Endothelial cell of umbilical vein (primary cell): ENCODE measurements around the gene RPRD1A. TPM values are rescaled to one million over a fixed set of nuclear protein-coding genes. Genes with fewer than 3 reads are reported as not detected.

ENCODE experiments used
- BruUV-seq: library from RNA; stranded (reverse); fragments of 400-500 nt; replicated peaks from 2 replicates; lab custom pipeline; 2021; lab: Mats Ljungman, UMichigan
- CTCF ChIA-PET: fragments of 300-600, 350-600 bp; sonication (Branson Sonifier 250); formaldehyde crosslinking; loops from one replicate; lab custom pipeline; 2021; ENCODE audit warnings: antibody characterized with exemption, inconsistent platforms; lab: Charles Lee
- POLR2A ChIA-PET: fragments of 300-600, 350-600 bp; sonication (Branson Sonifier 250); formaldehyde crosslinking; loops from one replicate; lab custom pipeline; 2021; ENCODE audit warnings: antibody characterized with exemption, inconsistent platforms; lab: Charles Lee
- DNase-seq: peaks from one replicate; pipeline ENCODE4 v3.0.0-alpha.2; 2011; ENCODE audit warnings: low read depth, low spot score
- FAIRE-seq: peaks from 2 replicates; lab custom pipeline; 2011; peaks lifted over from hg19 to GRCh38; lab: Jason Lieb, UNC
- H2AFZ ChIP-seq: 2 replicates; pipeline ENCODE4 v1.6.0; 2012; ENCODE audit warnings: low read depth, low read length, control low read depth, inconsistent platforms
- H3K27ac ChIP-seq: 2 replicates; pipeline ENCODE4 v1.5.1; 2011; ENCODE audit warnings: low read depth, mild to moderate bottlenecking, control low read depth, low read length, moderate library complexity; ENCODE audit not compliant: insufficient read depth
- H3K27me3 ChIP-seq, 2 experiments: 2 replicates each; pipeline versions ENCODE4 v1.6.0 to v1.6.1; 2011; ENCODE audit warnings: low read length in 2 of 2, mixed read lengths in 1 of 2; ENCODE audit not compliant: control insufficient read depth in 2 of 2, insufficient read depth in 2 of 2
- H3K36me3 ChIP-seq, 2 experiments: 2 replicates in 1 of 2; 3 replicates in 1 of 2; pipeline ENCODE4 v1.5.1; 2011; ENCODE audit warnings: low read length in 2 of 2, mild to moderate bottlenecking in 1 of 2, moderate library complexity in 1 of 2; ENCODE audit not compliant: control insufficient read depth in 2 of 2, insufficient read depth in 2 of 2; ENCODE audit errors: extremely low read depth in 1 of 2
- H3K4me1 ChIP-seq: 3 replicates; pipeline ENCODE4 v1.5.1; 2011; ENCODE audit warnings: mild to moderate bottlenecking, low read length; ENCODE audit not compliant: control insufficient read depth, insufficient read depth; ENCODE audit errors: extremely low read depth
- H3K4me2 ChIP-seq: 2 replicates; pipeline ENCODE4 v1.6.1; 2011; ENCODE audit warnings: low read length, control low read depth, mixed read lengths; ENCODE audit not compliant: insufficient read depth
- H3K4me3 ChIP-seq, 3 experiments: fragments of 200-600 bp in 1 of 3; sonication (generic), shearing (Covaris generic) in 1 of 3; replicated peaks in 1 of 3; 2 replicates each; pipeline ENCODE4 v1.5.1; 2011 to 2016; ENCODE audit warnings: control low read depth in 3 of 3, low read length in 3 of 3, mild to moderate bottlenecking in 2 of 3, inconsistent platforms in 1 of 3, low read depth in 1 of 3, moderate library complexity in 1 of 3; ENCODE audit not compliant: insufficient read depth in 1 of 3
- H3K79me2 ChIP-seq: 2 replicates; pipeline ENCODE4 v1.6.0; 2012; ENCODE audit warnings: low read length, inconsistent platforms; ENCODE audit not compliant: control insufficient read depth, insufficient read depth
- H3K9ac ChIP-seq: replicated peaks from 2 replicates; pipeline ENCODE3; 2011; ENCODE audit warnings: low read length, control low read depth; ENCODE audit not compliant: insufficient read depth; ENCODE audit errors: extremely low read depth
- H3K9me1 ChIP-seq: replicated peaks from 3 replicates; pipeline ENCODE4 v1.6.0; 2011; ENCODE audit warnings: mild to moderate bottlenecking, low read length; ENCODE audit not compliant: control insufficient read depth, insufficient read depth; ENCODE audit errors: extremely low read depth
- H3K9me3 ChIP-seq: replicated peaks from 2 replicates; pipeline ENCODE4 v1.5.1; 2012; ENCODE audit warnings: low read length, inconsistent platforms; ENCODE audit not compliant: control insufficient read depth, insufficient read depth
- H4K20me1 ChIP-seq: replicated peaks from 2 replicates; pipeline ENCODE3; 2011; ENCODE audit warnings: mild to moderate bottlenecking, low read length; ENCODE audit not compliant: control insufficient read depth, insufficient read depth; ENCODE audit errors: extremely low read depth
- CTCF ChIP-seq, 2 donors: IDR thresholded peaks; 1 replicate in 1 of 2; 2 replicates in 1 of 2; pipeline ENCODE4 v1.5.1; 2011; ENCODE audit warnings: low read length in 2 of 2, mild to moderate bottlenecking in 2 of 2, moderate library complexity in 2 of 2, control low read depth in 1 of 2, inconsistent platforms in 1 of 2, low read depth in 1 of 2; ENCODE audit not compliant: insufficient read depth in 1 of 2; ENCODE audit errors: extremely low read depth in 1 of 2
- EZH2 ChIP-seq: IDR thresholded peaks from 2 replicates; pipeline ENCODE4 v1.6.1; 2012; ENCODE audit warnings: borderline replicate concordance, low read depth, mild to moderate bottlenecking, moderate library complexity, low read length, inconsistent platforms; ENCODE audit not compliant: severe bottlenecking
- FOS ChIP-seq: IDR thresholded peaks from 2 replicates; pipeline ENCODE4 v1.6.1; 2011; ENCODE audit warnings: mild to moderate bottlenecking, low read length, moderate library complexity, borderline replicate concordance; ENCODE audit not compliant: insufficient read depth
- GATA2 ChIP-seq: IDR thresholded peaks from 2 replicates; pipeline ENCODE4 v1.7.0; 2011; ENCODE audit warnings: low read depth, mild to moderate bottlenecking, moderate library complexity, mixed read lengths, low read length; ENCODE audit not compliant: insufficient read length, insufficient read depth
- JUN ChIP-seq: IDR thresholded peaks from 2 replicates; pipeline ENCODE4 v1.6.1; 2011; ENCODE audit warnings: borderline replicate concordance, low read depth; ENCODE audit not compliant: insufficient read length, insufficient read depth
- MAX ChIP-seq: IDR thresholded peaks from 2 replicates; pipeline ENCODE4 v1.6.1; 2011; ENCODE audit not compliant: insufficient read depth, insufficient read length
- MYC ChIP-seq: IDR thresholded peaks from one replicate; pipeline ENCODE4 v1.6.1; 2011; ENCODE audit warnings: mild to moderate bottlenecking, low read depth, low read length
- POLR2A ChIP-seq: IDR thresholded peaks from 2 replicates; pipeline ENCODE4 v1.6.1; 2012; ENCODE audit warnings: low read depth, mild to moderate bottlenecking, control low read depth, low read length
- POLR2AphosphoS5 ChIP-seq: IDR thresholded peaks from 2 replicates; pipeline ENCODE4 v1.6.1; 2012; ENCODE audit warnings: low read depth, mild to moderate bottlenecking, control low read depth, low read length, moderate library complexity; ENCODE audit not compliant: insufficient read depth
- dilution Hi-C: fragments of 300-500 bp; cut with MboI; formaldehyde crosslinking; loops from one replicate; pipeline ENCODE4 v1.15.0; 2019; ENCODE audit warnings: low sequenced_read_pairs; ENCODE audit not compliant: extremely low pct_ligation_motif_present
- intact Hi-C: fragments of 100-400 bp; cut with micrococcal nuclease; formaldehyde crosslinking; loops from one replicate; pipeline ENCODE4 v1.10.0; 2022
- polyA plus RNA-seq, 4 experiments: library from polyadenylated mRNA; depleted of rRNA in 3 of 4; stranded (reverse) in 3 of 4; unstranded in 1 of 4; fragments of >200 nt; gene quantifications; 2 replicates each; pipeline versions ENCODE4 v1.2.1 to v1.2.3, GENCODE V29; 2011 to 2012; ENCODE audit warnings: missing spikeins in 1 of 4
- total RNA-seq: library from RNA; stranded (reverse); gene quantifications from 2 replicates; pipeline ENCODE4 v1.2.3, GENCODE V29; 2021

Gene RPRD1A
- total and polyA plus RNA-seq, 2 donors (not counting 3 experiments of a cell fraction or from before 2014, with no cell fraction given) = 13.5 to 50.7 TPM

GRCh38 chr18:36046898-36047297 is 20.5 kb downstream of the RPRD1A start:
- Histone ChIP-seq H3K4me2 (no peak overlapping the region), H3K27me3 (no peaks in the 10 kb centered on the region), H4K20me1 (peaks cover 23% of the 10 kb centered on the region), H3K4me3 (no peak overlapping the region), H2AFZ (no peak overlapping the region), H3K9ac (no peak overlapping the region), H3K27ac (no peak overlapping the region), H3K9me3 (no peaks in the 10 kb centered on the region), H3K4me1 (no peaks in the 10 kb centered on the region), H3K9me1 (no peaks in the 10 kb centered on the region), H3K79me2 (peaks cover 91% of the 10 kb centered on the region), H3K36me3 (no peaks in the 10 kb centered on the region)
- dilution Hi-C loops (no loop called here), intact Hi-C loops (no loop called here)
- DNase-seq (no peak), FAIRE-seq (no peak)
- no peak for TF ChIP-seq MAX
- no peak for TF ChIP-seq EZH2
- TF ChIP-seq CTCF (IDR thresholded peaks at IDR 0.05; ENCODE audit: extremely low read depth in 1 of 2, insufficient read depth in 1 of 2, low read depth in 1 of 2, low read length in 2 of 2) = no peak
- no peak for TF ChIP-seq GATA2
- TF ChIP-seq MYC = no peak
- TF ChIP-seq JUN = no peak
- no peak for TF ChIP-seq POLR2A
- no peak for TF ChIP-seq POLR2AphosphoS5
- TF ChIP-seq FOS = no peak
- ChIA-PET POLR2A (interaction anchor here (0.7 kb wide), 1 partner anchor 757 kb away, joined by 3 read pairs; the partner anchor contains the start of gene ZSCAN30), CTCF (no interaction called here)
- BruUV-seq = no TSS peak
